K562 (cell line): ENCODE results near the gene CFAP20. TPM values are rescaled to one million over a fixed set of nuclear protein-coding genes. Genes with fewer than 3 reads are reported as not detected.

Source experiments
- ATAC-seq: fragments of 200-7000 bp; cut with Tn5 transposase; 3 replicates; pipeline ENCODE4 v1.9.1; 2020; ENCODE audit warnings: moderate library complexity
- BruUV-seq: library from RNA; stranded (reverse); fragments of 400-500 nt; replicated peaks from 2 replicates; lab custom pipeline; 2021; lab: Mats Ljungman, UMichigan
- CTCF ChIA-PET: fragments of 300-600 bp; formaldehyde crosslinking; extraction: SDS; loops from one replicate; lab custom pipeline; 2021; ENCODE audit warnings: low intra/inter-chr PET ratio; lab: Yijun Ruan, JAX
- POLR2A ChIA-PET: fragments of 300-600, 350-650 bp; sonication (Branson Sonifier 250); formaldehyde crosslinking; extraction: SDS; loops from one replicate; lab custom pipeline; 2021; ENCODE audit warnings: antibody characterized with exemption, inconsistent platforms; lab: Yijun Ruan, JAX
- DNase-seq, 4 experiments: peaks; one replicate each; pipeline versions ENCODE4 v3.0.0 to v3.0.0-alpha.2; 2011 to 2018; ENCODE audit warnings: low spot score in 3 of 4, mixed read lengths in 3 of 4; ENCODE audit errors: extremely low read depth in 1 of 4
- FAIRE-seq: peaks from 2 replicates; lab custom pipeline; 2011; peaks lifted over from hg19 to GRCh38; lab: Jason Lieb, UNC
- H2AFZ ChIP-seq: 2 replicates; pipeline ENCODE4 v1.6.0; 2011; ENCODE audit warnings: low read depth, low read length, control low read depth, inconsistent platforms
- H3K27ac ChIP-seq: fragments of 200-600 bp; 3 replicates; pipeline ENCODE4 v1.8.0; 2011; ENCODE audit warnings: low read depth, mild to moderate bottlenecking, control low read depth, inconsistent platforms, low read length, moderate library complexity, mixed read lengths; ENCODE audit errors: extremely low read depth
- H3K27me3 ChIP-seq, 2 experiments: fragments of 300-600 bp in 1 of 2; 2 replicates in 1 of 2; 3 replicates in 1 of 2; pipeline versions ENCODE4 v1.6.0 to v1.8.0; 2011; ENCODE audit warnings: inconsistent platforms in 2 of 2, low read length in 2 of 2, mild to moderate bottlenecking in 1 of 2, mixed read lengths in 1 of 2, moderate library complexity in 1 of 2; ENCODE audit not compliant: control insufficient read depth in 2 of 2, insufficient read depth in 2 of 2
- H3K36me3 ChIP-seq: fragments of 300-600 bp; 3 replicates; pipeline ENCODE4 v1.8.0; 2011; ENCODE audit warnings: mild to moderate bottlenecking, low read length, inconsistent platforms; ENCODE audit not compliant: control insufficient read depth, insufficient read depth
- H3K4me1 ChIP-seq, 2 experiments: fragments of 200-600 bp in 1 of 2; replicated peaks in 1 of 2; 2 replicates in 1 of 2; 3 replicates in 1 of 2; pipeline versions ENCODE4 v1.5.1 to v1.8.0; 2011; ENCODE audit warnings: inconsistent platforms in 2 of 2, low read length in 2 of 2, mild to moderate bottlenecking in 1 of 2, mixed read lengths in 1 of 2, moderate library complexity in 1 of 2; ENCODE audit not compliant: control insufficient read depth in 2 of 2, insufficient read depth in 2 of 2
- H3K4me2 ChIP-seq: 2 replicates; pipeline ENCODE4 v1.6.1; 2011; ENCODE audit warnings: low read length, control low read depth, inconsistent platforms, mixed read lengths; ENCODE audit not compliant: insufficient read depth
- H3K4me3 ChIP-seq: fragments of 200-600 bp; sonication (generic), shearing (Covaris generic); 2 replicates; pipeline ENCODE4 v1.5.1; 2016; ENCODE audit warnings: control low read depth, inconsistent platforms
- H3K79me2 ChIP-seq: fragments of 200-600 bp; 3 replicates; pipeline ENCODE4 v1.8.0; 2011; ENCODE audit warnings: low read length, inconsistent platforms; ENCODE audit not compliant: control insufficient read depth, insufficient read depth
- H3K9ac ChIP-seq, 2 experiments: 2 replicates each; pipeline versions ENCODE4 v1.6.0 to v1.6.1; 2011; ENCODE audit warnings: low read depth in 2 of 2, low read length in 2 of 2, control low read depth in 1 of 2, inconsistent platforms in 1 of 2, mild to moderate bottlenecking in 1 of 2, mixed read lengths in 1 of 2; ENCODE audit not compliant: insufficient read depth in 1 of 2
- H3K9me1 ChIP-seq: one replicate; pipeline ENCODE4 v1.6.0; 2011; ENCODE audit warnings: inconsistent platforms, mild to moderate bottlenecking, low read length, moderate library complexity; ENCODE audit not compliant: control insufficient read depth, insufficient read depth
- H3K9me3 ChIP-seq: replicated peaks from 2 replicates; pipeline ENCODE4 v1.5.1; 2011; ENCODE audit warnings: low read depth, low read length, inconsistent platforms; ENCODE audit not compliant: control insufficient read depth, insufficient read depth
- H4K20me1 ChIP-seq: replicated peaks from 2 replicates; pipeline ENCODE4 v1.6.1; 2011; ENCODE audit warnings: low read length, inconsistent platforms, mixed read lengths; ENCODE audit not compliant: control insufficient read depth, insufficient read depth
- DNMT1 ChIP-seq: fragments of 450-650 bp; IDR thresholded peaks from 2 replicates; pipeline ENCODE4 v1.6.1; 2016; ENCODE audit warnings: antibody characterized with exemption, mild to moderate bottlenecking
- MEIS2 ChIP-seq: fragments of 450-650 bp; IDR thresholded peaks from 2 replicates; pipeline ENCODE4 v1.6.1; 2014; ENCODE audit warnings: mild to moderate bottlenecking; ENCODE audit not compliant: partially characterized antibody
- PKNOX1 ChIP-seq: fragments of 450-650 bp; IDR thresholded peaks from 2 replicates; pipeline ENCODE4 v1.6.1; 2016
- WGBS: fragments of 100-300 bp; shearing (Covaris generic); methylation state at CpG from one replicate; pipeline ENCODE4 v1.1.6; 2016; ENCODE audit warnings: low coverage, mixed read lengths; ENCODE audit not compliant: insufficient coverage; ENCODE audit errors: missing lambda C conversion rate; 5-methylcytosine and 5-hydroxymethylcytosine counted together
- in situ Hi-C: fragments of 300-500 bp; cut with MboI; formaldehyde crosslinking; loops from 4 replicates; pipeline ENCODE4 v1.15.0; 2018; ENCODE audit warnings: inconsistent platforms, mixed read lengths
- intact Hi-C: fragments of 100-400 bp; cut with micrococcal nuclease; formaldehyde crosslinking; loops from 2 replicates; pipeline ENCODE4 v1.14.2; 2022
- polyA plus RNA-seq, 8 experiments: library from polyadenylated mRNA; depleted of rRNA in 4 of 8; stranded (reverse) in 5 of 8; unstranded in 3 of 8; fragments of >200 nt; fragmentation: Nextera tagmentation in 2 of 8; fragmentation: Illumina TruSeq in 1 of 8; extraction: Ambion mirVana in 2 of 8; extraction: Trizol in 1 of 8; gene quantifications; 2 replicates each; pipeline versions ENCODE4 v1.2.1 to v1.2.3, GENCODE V29; 2011 to 2014; ENCODE audit warnings: inconsistent platforms in 1 of 8, missing spikeins in 1 of 8
- total RNA-seq, 7 experiments: library from RNA; depleted of rRNA in 6 of 7; stranded (reverse); fragments of >200 nt in 6 of 7; fragmentation: Illumina TruSeq in 2 of 7; extraction: Trizol in 2 of 7; gene quantifications; 2 replicates each; pipeline versions ENCODE4 v1.2.1 to v1.2.3, GENCODE V29; 2011 to 2021; ENCODE audit warnings: low replicate concordance in 1 of 7

Gene CFAP20
- total and polyA plus RNA-seq, 9 of the 15 experiments (the other 6 are each of a cell fraction or from before 2014, with no cell fraction given), result 20.5 to 90.5 (median 75.3) TPM

GRCh38 chr16:58102665-58103392, 26.4 kb downstream of the CFAP20 start:
- Histone ChIP-seq H3K27ac (no peak overlapping the region), H3K4me1 (peaks cover 0 to 4% of the 10 kb centered on the region in 2 experiments; a peak in 2 of 5 replicates), H3K36me3 (no peaks in the 10 kb centered on the region), H3K9ac (no peak overlapping the region), H3K4me3 (no peak overlapping the region), H3K9me1 (no peaks in the 10 kb centered on the region), H3K4me2 (no peak overlapping the region), H2AFZ (no peak overlapping the region), H3K27me3 (no peaks in the 10 kb centered on the region; a peak in 1 of 5 replicates), H4K20me1 (no peaks in the 10 kb centered on the region), H3K9me3 (no peaks in the 10 kb centered on the region), H3K79me2 (no peaks in the 10 kb centered on the region)
- ChIA-PET POLR2A (interaction anchor here (0.6 to 1.2 kb wide), 3 partner anchors 9 to 67 kb away, joined by 3 to 4 read pairs (median 3); no protein-coding TSS in a partner anchor), CTCF (no interaction called here)
- TF ChIP-seq MEIS2 (peak; percentile 4), PKNOX1 (peak; percentile 49), DNMT1 (no peak)
- in situ Hi-C loops (no loop called here), intact Hi-C loops (no loop called here)
- ATAC-seq (no peak; the same call in 1 of the 3 replicates), DNase-seq (no peak), FAIRE-seq (peak; percentile 19)
- WGBS, result 53% methylated on average over 15 of the region's 15 CpGs
- BruUV-seq, result no TSS peak
